ENCODE data around the gene MRGPRG.
"Not testable (repeated sequence)": the region's sequence is repeated elsewhere in the genome, so short reads cannot be mapped to it uniquely, and the experiment has no call there.

DNA sequence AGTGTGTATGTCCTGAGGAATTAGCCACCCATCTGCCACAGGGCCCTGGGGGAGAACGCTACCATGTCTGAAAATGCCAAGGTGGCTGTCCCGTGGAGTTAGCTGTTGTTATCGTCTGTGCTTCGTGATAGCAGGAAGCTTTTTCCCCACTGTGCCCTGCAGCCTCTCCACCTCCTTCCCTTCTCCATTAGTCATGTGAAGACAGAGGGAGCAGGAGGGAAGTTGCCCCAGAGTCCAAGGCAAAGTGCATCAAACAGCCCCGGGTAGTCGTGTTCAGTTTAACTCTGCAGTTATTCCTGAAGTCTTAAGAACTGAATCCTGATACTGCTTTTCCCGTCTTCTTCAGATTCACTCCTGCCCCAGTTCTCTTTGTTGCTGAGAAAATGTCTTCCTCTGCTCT is 43.9 kb upstream of the MRGPRG start:
- TF ChIP-seq, protein P1, sequence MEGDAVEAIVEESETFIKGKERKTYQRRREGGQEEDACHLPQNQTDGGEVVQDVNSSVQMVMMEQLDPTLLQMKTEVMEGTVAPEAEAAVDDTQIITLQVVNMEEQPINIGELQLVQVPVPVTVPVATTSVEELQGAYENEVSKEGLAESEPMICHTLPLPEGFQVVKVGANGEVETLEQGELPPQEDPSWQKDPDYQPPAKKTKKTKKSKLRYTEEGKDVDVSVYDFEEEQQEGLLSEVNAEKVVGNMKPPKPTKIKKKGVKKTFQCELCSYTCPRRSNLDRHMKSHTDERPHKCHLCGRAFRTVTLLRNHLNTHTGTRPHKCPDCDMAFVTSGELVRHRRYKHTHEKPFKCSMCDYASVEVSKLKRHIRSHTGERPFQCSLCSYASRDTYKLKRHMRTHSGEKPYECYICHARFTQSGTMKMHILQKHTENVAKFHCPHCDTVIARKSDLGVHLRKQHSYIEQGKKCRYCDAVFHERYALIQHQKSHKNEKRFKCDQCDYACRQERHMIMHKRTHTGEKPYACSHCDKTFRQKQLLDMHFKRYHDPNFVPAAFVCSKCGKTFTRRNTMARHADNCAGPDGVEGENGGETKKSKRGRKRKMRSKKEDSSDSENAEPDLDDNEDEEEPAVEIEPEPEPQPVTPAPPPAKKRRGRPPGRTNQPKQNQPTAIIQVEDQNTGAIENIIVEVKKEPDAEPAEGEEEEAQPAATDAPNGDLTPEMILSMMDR (conservative IDR thresholded peaks at IDR 0.05; ENCODE audit: low read length), result not testable (repeated sequence)
- not testable (repeated sequence) for TF ChIP-seq EZH2phosphoT487 (IDR thresholded peaks at IDR 0.05; ENCODE audit: borderline replicate concordance)

Measured in Loucy (cell line).